Right lung (tissue), 5 donors: ENCODE data around the gene HELZ2. TPM values are rescaled to one million over a fixed set of nuclear protein-coding genes. Genes with fewer than 3 reads are reported as not detected.

Experiments
- DNase-seq, 2 donors: peaks; one replicate each; pipeline ENCODE4 v3.0.0-alpha.2; 2013
- polyA plus RNA-seq, 5 donors: library from polyadenylated mRNA; unstranded; fragments of 120-200 nt; gene quantifications; one replicate each; pipeline versions ENCODE4 v1.2.1 to v1.2.3, GENCODE V29; 2013; ENCODE audit warnings: inconsistent platforms in 1 of 5, low replicate concordance in 1 of 5; ENCODE audit not compliant: insufficient read length in 5 of 5, insufficient read depth in 1 of 5

HELZ2 gene
- polyA plus RNA-seq, 5 donors = 12.2 to 20.9 (median 14.4) TPM

DNA sequence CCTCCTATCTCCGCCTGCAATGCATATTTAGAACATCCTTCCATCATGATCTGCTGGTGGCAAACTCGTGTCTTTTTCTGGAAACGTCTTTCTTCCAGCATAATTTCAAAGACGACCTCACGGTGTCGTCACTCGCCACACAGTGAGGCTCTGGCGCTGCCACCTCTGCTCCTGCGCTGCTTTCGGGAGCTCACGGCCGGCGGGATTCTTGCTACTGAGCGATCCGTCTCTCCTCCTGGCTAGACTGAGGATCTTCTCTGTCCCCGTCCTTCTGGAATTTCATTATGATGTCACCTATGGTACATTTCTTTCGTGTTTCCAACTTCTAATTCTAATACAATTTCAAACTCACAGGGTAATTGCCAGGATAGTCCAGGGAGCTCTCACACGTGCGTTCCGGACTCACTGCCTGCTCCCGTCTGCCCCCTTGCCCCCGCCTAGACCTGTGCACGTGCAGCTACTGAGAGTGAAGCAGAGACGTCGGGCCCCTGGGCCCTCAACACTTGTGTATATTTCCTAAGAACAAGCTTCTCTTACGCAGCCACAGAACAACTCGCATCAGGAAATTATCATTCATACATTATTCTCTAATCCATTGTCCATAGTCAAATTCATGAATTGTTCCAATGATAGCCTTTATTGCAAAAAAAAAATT, 25.5 kb upstream of the HELZ2 start:
- no peak for DNase-seq

DNA sequence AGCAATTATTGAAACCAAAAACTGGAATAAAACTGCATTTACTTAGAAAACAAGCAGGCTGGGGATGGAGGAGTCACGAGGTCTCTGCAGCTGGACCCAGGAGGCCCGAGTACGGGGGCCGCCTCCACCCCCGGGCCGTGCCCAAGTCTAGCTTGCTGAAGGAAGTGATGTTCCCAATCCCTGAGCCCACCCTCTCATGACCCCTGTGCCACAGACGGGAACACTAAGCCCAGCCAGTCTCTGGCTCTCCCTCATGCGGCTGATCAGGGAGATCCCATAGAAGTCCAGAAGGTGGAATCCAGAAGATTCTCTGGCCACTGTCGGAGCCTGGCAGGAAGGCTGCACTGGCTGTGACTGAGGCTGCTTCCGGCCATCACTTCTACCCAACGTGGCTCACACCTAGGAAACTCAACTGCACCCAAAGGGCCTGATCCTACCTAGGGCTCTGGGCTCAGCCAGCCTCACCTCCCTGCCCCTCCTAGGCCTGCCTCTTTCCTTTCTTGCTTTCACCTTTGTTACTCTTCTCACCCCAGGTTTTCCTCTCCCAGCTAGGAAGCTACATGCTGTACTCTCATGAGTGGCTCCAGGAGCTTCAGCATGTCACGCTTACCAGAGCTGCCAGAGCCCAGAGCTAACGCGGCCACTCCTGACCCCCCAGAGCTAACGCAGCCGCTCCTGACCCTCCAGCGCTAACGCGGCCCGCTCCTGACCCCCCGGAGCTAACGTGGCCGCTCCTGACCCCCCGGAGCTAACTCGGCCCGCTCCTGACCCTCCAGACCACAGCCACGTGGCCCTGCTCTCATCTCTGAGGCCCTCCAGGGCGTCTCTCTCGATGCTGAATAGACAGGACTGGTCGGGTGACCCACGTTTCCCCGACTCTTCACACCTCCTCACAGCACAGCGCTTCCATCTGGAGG, 24.7 kb upstream of the HELZ2 start:
- DNase-seq = no peak

DNA sequence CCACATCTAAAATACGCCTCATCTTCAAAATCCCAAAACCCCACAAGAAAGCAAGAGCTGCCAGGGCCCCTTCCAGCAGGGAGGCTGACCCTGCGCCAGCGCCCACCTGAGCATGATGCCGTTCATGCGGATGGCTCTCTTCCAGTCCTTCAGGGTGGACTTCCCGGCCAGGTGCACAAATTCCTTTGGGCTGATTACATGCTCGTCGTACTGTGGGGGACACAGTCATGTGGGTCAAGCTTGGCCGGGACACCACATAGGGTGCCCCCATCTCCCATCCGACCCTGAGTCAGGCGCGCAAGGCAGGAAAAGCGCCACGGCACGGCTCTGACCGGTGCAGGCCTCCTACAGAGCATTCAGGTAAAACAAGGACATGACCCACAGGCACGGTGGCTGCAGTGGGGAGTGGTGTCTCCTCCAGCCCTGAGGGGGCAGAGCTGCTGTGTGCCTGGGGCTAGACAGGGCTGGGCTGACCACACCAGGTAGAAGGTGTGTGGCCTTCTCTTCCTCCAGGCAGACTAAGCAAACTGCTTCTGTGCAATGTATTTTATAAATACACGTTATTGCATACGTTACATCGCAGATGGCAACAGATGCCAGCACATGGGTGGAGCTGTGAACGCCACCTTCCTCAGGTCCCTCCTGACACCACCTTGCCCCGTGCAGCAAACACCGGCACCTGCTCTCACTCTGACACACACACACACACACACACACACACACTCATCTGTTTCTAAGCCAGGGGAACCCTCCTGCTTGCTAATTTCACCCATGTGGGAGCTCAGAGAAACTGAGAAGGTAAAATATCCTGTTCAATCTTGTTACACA, 23.8 kb upstream of the HELZ2 start:
- DNase-seq = no peak

DNA sequence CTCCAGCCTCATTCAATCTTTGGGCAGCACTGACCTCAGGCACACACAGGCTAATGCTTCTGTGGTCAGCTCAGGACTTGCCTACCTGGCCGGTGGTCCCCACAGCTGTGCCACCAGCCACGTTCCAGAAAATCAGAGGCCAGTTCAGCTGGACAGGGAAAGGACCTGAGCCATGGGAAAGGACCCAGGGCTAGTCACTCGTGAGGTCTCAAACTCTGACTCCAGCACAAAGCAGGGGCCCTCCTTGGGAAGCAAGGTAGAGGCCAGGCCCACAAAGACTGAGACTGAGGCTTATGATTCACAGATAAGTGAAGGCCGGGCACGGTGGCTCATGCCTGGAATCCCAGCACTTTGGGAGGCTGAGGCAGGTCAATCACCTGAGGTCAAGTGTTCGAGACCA, 22.4 kb upstream of the HELZ2 start:
- DNase-seq = no peak

DNA sequence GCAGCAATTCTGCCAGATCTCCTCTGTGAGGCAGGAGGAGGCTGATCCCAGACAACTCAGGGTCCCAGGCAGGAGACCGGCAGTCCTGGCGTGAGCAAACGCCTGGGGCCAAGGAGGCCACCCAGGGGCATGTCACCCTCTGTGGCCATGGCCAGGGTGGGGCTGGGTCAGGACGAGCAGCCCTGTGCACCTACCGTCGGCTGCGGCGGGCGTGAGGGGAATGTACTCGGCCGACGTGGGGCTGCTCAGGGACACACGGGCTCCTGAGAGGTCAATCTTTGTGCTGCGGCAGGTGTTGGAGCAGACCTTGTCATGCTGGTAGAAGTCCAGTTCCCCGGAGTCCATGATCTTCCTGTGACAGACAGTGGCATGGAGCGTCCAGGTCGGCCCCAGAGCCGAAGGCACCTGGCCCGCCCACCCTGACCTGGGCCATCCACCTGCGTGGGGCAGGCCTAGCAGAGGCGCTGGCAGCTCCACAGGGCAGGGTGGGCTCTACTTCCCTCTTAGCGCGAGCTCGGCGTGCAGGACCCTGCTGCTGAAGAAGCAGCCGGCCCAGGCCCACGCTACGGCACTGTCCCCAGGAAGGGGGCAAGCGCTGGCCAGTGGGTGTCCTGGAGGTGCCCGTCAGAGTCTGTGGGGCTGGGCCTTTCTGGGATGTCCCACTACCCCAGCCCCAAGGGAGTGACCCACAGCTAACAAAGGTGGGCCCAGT, 21.5 kb upstream of the HELZ2 start:
- no peak for DNase-seq

DNA sequence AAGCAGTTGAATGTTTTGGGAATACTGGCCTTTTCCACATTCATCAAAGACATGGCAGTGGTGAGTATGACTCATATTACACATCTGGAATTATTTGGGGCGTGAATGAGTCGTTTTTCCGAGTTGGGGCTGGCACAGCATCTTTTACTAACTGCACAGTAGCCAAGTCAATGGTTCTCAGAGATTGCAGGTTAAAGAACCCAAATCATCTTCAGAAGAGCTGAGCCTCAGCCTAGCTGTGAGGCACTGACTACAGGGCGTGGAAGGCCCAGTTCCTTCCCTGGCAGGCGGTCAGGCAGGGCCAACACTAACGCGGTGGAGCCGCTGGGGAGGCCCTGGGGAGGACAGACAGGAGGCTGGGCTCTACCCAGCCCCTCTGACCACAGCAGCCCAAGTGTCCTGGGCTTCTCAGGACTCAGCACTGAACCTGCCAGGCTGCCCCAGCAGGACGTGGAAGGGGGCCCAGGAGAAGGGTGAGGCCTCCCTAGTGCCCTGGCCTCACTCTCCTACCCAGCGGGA, 20.1 kb upstream of the HELZ2 start:
- DNase-seq = no peak

DNA sequence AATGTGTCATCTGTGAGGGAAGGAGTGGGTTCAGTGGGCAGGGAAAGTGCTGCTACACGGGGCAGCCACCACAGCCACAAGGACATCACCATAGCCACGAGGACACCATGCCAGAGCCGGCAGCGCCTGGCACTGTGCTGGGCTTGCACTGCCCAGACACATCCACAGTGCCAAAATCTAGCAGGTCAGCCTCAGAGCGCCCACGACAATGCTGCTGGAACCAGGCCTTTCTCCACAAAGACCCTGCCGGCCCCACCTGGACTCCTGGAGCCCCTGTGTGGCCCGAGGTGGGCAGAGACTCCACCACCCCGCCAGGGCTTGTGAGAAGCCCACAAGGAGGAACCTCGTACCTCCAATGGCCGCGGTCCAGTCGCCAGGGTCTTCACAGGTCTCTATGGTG, 18.6 kb upstream of the HELZ2 start:
- no peak for DNase-seq

DNA sequence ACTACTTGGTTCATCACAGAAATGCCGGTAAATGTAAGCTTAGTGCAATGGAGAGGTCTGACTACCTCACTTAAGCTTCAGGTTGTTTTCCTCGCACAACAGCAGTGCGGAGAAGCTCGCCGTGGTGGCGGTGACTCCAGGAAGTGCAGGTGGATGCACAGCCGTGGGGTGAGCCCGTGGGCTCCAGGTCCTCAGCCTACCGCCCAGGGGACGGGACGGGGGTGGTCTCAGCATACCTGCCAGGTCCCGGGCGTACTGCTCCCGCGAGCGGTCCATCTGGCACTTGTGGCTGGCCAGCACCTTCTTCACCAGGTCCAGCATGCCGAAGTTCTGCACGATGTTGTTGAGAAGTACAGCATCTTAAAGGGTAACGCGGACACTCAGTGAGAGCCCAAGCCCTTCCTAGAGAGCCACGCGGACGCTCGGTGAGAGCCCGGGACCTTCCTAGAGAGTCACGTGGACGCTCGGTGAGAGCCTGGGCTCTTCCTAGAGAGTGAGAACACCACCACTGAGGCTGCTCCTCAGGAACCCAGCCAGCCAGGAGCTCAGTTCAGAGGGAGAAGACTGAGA, 17.8 kb upstream of the HELZ2 start:
- no peak for DNase-seq

DNA sequence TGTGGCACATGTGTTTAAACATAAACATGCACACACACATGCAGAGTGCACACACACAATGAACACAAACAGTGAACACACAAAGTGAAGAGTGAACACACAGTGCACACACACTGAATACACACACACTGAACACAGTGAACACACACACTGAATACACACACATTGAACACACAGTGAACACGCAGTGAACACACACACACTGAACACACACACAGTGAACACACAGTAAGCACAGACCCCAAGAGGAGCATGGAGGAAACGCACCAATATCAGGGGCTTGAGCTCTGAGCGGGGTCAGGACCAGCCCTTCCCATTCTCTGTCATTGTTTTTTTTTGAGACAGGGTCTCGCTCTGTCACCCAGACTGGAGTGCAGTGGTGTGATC, 17.1 kb upstream of the HELZ2 start:
- no peak for DNase-seq

DNA sequence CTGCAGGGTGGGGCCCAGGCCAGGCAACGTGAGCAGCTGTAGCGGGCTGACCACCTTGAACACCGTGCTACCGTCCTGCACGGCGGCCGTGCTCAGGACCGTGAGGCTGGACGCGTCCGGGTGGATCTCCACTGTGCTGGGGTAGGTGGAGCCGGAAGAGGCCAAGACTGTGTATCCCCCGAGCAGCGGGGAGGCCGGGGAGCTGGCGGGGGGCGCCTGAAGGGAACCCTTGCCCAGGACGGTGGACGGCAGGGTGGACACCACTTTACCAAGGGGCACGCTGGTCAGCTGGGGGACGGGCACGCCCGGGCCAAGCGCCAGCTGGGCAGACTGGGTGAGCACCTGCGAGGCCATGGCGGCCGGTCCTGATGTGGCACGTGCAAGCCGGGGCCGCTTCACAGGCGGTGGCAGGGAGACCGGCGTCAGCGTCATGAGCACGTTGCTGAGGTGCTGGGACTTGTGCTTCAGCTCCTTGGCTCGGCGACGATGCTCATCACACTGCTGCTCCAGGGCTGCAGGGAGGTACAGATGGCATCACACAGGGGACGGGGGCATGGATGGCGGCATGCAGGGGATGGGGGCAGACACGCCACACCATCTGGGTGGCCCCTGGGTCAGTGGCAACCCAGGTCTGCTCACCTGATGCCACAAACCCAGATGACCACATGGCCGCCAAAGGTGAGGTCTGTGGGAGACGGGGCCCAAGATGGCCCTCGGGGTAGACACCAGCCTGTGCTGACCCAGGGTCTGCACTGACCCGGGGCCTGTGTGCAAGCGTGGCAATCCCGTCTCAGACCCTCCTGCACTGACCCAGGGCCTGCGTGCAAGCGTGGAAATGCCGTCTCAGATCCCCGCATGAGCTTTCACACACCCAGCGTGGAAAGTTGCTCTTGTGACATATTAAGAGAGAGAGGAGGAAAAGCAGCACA, 16.4 kb upstream of the HELZ2 start:
- DNase-seq = no peak

DNA sequence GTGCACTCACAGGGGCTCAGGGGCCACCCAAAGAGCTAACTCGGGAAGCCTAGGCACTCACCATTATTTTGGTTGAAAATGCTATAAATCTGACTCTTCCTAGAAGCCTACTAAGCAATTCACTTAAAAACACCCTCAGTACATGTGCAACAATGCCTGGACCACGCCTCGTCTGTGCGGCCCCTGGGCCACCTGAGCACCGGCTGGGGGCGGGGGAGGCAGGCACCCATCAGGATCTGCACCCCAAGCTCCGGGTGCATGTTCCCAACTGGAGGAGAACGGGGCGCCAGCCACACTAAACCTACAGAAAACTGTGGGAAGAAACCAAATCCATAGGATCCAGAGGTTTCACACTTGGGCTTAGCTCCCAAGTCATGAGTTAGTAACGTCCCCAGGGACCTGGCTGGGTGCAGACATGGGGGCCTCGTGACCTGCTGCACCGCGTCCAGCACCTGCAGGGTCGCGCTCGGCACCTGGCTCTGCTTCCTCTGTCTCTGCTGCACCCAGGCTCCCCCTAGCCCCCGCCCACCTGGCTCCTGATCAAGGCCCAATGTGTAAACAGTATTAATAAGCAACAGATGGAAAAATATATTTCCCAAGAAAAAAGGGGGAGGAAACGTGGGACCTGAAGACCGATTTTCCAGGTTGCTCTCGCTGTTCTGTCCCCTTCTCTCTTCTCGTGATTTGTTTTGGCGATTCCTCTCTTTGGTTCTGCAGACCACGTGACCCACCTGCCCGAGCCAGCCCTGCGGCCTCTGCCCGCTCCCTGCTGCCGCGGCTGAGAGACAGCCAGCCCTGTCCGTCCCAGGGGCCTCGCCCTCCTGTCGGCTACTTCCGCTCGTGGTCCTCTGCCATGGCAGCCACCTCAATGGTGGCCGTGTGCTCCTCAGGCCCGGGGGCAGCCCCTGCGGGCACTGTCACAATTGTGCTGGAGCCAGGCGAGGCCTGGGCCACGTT, 15.5 kb upstream of the HELZ2 start:
- DNase-seq = no peak

DNA sequence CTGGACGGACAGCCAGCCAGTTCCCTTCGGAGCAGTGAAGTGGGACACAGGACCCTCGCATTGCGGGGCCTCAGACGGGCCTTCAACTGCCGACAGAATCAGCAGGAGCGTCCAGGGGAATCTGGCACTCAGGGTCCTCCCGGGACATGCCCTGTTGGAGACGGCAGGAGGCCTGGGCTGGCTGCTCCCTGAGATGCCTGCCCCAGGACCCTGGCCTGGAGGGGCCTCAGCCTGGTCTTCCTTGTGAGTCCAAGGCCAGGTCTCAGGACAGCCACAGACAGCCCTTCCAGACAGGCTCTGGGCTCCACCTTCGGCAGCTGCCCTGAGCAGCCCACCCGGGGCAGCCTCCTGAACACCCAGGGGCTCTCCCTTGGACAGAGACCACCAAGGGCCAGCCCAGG, 14.6 kb upstream of the HELZ2 start:
- DNase-seq = no peak

DNA sequence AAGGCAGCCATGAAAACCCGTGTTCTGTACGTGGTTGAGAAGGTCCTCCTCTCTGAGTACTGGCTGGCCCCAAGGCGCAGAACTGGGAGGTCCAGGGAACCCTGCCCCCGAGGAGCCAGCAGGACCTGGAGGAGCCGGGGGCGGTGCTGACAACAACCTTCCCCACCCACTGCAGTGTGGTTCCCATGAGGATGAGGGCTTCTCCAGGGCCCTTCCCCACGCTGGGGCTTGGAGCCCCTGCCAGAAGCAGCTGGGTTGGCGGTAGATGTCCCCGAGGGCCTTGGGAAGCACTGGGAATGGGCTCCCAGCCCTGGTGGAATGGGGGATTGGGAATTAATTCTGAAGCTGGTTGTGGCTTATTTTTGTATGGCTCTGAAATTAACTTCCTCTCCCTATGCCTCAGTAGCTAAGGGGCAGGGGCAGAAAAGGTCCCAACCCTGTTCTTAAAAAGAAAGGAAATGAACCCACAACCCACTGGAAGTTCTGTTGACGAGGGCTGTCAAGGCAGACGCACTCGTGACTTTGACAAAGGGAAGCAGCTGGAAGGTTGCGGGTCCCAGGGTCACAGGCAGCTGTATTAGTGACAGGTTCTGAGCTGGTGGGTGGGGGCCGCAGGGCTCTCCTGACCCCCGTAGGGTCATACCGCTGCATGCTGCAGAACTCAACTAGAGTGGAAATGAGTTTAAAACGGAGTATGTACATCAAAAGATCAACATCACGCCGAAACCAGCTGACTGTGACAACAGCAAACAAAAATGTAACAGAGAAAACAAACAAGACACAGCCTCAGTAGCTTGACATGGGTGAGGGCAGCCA, 13.9 kb upstream of the HELZ2 start:
- DNase-seq = no peak

DNA sequence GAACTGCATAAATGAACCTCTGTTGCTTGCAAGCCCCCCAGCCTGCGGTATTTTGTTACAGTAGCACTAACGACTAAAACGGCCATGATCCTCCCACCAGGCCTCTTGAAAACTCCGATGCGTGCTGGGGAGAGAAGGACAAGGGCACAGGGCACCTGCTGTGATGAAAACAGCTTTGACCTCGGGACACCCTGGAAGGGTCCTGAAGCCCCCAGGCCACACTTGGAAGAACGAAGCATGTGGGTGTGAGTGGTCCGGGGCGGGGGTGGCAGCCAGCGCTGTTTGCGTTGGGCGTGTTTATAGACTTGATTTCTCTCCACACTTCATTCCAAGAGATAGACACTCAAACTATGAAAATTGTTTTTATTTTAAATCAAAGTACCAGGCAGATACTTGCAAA, 13.2 kb upstream of the HELZ2 start:
- DNase-seq = no peak

DNA sequence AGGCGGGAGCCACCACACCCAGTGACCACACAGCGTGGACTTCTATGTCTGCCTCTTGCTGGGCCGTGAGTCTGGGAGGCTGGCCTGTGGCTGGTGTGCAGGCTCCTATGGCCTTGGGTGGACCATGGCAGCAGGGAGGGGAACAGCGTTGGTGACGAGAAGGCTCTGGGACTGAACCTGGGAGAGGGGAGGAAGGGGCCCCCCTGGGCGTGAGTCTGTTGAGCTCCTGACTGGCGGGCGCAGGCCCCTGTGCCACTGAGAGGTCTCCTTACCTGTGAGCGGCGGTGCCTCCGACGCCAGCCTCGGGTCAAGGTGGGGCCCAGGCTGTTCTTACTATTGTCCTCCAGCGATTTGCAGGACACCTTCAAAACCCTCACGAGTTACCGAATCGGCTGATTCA, 12.8 kb upstream of the HELZ2 start:
- DNase-seq = no peak

DNA sequence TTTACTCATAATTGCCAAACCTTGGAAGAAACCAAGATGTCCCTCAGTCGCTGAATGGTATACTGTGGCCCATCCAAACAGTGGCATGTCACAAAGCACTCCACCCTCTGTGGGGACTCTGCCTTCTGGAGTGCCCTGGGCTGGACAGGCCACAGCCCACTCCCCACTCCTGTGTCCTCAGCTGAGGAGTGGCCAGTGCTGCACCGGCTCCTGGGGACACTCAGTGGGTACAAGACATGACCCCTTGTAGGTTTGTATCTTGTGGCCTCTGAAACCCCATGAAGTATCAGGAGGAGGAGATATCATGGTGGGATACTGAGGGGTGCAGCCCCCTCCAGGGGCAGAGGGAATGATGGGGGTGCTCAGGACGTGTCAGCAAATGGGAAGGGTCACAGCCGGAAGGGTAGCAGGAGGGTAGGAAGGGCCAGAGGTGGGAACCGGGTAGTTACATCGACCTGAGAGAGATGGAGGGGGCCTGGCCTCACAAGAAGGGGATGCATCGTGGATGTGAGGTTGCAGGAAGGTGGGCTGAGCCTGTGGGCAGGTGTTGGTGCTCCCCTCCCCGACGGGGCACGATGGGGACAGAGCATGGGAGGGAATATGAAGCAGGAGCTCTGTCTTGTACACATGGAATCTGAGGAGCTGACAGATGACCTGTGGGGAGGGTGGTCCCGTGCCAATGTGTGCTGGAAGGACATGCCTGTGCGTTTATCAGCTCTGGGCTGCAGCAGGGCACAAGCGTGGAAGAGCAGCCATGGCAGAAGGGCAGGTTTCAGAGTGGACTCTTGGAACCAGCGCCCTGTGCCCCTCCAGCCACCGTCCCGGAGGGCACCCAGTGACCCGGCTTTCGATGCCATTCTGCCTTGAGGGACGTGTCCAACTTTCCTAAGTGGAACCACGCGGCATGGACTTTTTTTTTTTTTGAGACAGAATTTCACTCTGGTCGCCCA, 11.9 kb upstream of the HELZ2 start:
- DNase-seq = no peak
